PFSK-1 (cell line): Measurements from ENCODE around the gene MAGEB1.

Experiments used
- FOXP2 ChIP-seq: optimal IDR thresholded peaks from 2 replicates; pipeline ENCODE3; 2011; ENCODE audit warnings: borderline replicate concordance, control low read depth, inconsistent platforms; ENCODE audit not compliant: insufficient read depth; ENCODE audit errors: extremely low read length, extremely low read depth
- POLR2AphosphoS5 ChIP-seq: IDR thresholded peaks from 2 replicates; pipeline ENCODE4 v1.6.1; 2012; ENCODE audit warnings: low read depth, mild to moderate bottlenecking, control low read depth, low read length, moderate library complexity
- REST ChIP-seq, 2 experiments: IDR thresholded peaks; 2 replicates each; pipeline versions ENCODE4 v1.6.1 to v1.8.0; 2011 to 2012; ENCODE audit warnings: low read depth in 2 of 2, low read length in 2 of 2, control low read depth in 1 of 2, inconsistent platforms in 1 of 2, mild to moderate bottlenecking in 1 of 2, moderate library complexity in 1 of 2; ENCODE audit not compliant: insufficient read depth in 1 of 2
- SIN3A ChIP-seq: IDR thresholded peaks from 2 replicates; pipeline ENCODE4 v1.6.1; 2012; ENCODE audit warnings: mild to moderate bottlenecking, low read length, moderate library complexity, borderline replicate concordance; ENCODE audit not compliant: insufficient read depth
- TAF1 ChIP-seq: IDR thresholded peaks from 2 replicates; pipeline ENCODE4 v1.6.1; 2012; ENCODE audit warnings: low read length, control low read depth, borderline replicate concordance; ENCODE audit not compliant: insufficient read depth

MAGEB1 gene

GRCh38 chrX:30220661-30221060 lies 26.3 kb upstream of the MAGEB1 start:
- TF ChIP-seq TAF1 (no peak), REST (IDR thresholded peaks at IDR 0.05; ENCODE audit: insufficient read depth in 1 of 2, low read depth in 2 of 2, low read length in 2 of 2) (no peak), SIN3A (no peak), POLR2AphosphoS5 (no peak), FOXP2 (no peak)

- no peak for TF ChIP-seq SIN3A
- TF ChIP-seq POLR2AphosphoS5 = no peak
- no peak for TF ChIP-seq TAF1
- no peak for TF ChIP-seq FOXP2
- no peak for TF ChIP-seq REST (IDR thresholded peaks at IDR 0.05; ENCODE audit: insufficient read depth in 1 of 2, low read depth in 2 of 2, low read length in 2 of 2)
Observed at GRCh38 chrX:30224536-30224935, 22.4 kb upstream of the MAGEB1 start.

- TF ChIP-seq TAF1 (no peak), SIN3A (no peak), REST (IDR thresholded peaks at IDR 0.05; ENCODE audit: insufficient read depth in 1 of 2, low read depth in 2 of 2, low read length in 2 of 2) (no peak), POLR2AphosphoS5 (no peak), FOXP2 (no peak)
Observed at GRCh38 chrX:30228526-30228925, 18.4 kb upstream of the MAGEB1 start.

GRCh38 chrX:30230395-30230794 lies 16.6 kb upstream of the MAGEB1 start, which contains the start of gene MAGEB3:
Gene MAGEB3, plus strand, starts transcription at chrX:30230657. Its CDS starts 5,268 bp downstream, at chrX:30235925.
- TF ChIP-seq POLR2AphosphoS5 (no peak), REST (IDR thresholded peaks at IDR 0.05; ENCODE audit: insufficient read depth in 1 of 2, low read depth in 2 of 2, low read length in 2 of 2) (no peak), FOXP2 (no peak), SIN3A (no peak), TAF1 (no peak)

GRCh38 chrX:30241724-30242415 lies 5.1 kb upstream of the MAGEB1 start, which contains the start of gene MAGEB4:
Gene MAGEB4, plus strand, starts transcription at chrX:30242000. Its CDS starts 136 bp downstream, at chrX:30242136.
- no peak for TF ChIP-seq FOXP2
- TF ChIP-seq REST (IDR thresholded peaks at IDR 0.05; ENCODE audit: insufficient read depth in 1 of 2, low read depth in 2 of 2, low read length in 2 of 2) = no peak
